GM04503 (cell line): ENCODE results near the gene TRMT2A.

Experiments used
- DNase-seq: peaks from one replicate; pipeline ENCODE4 v3.0.0-alpha.2; 2012; ENCODE audit warnings: low read depth

The TRMT2A gene

DNA sequence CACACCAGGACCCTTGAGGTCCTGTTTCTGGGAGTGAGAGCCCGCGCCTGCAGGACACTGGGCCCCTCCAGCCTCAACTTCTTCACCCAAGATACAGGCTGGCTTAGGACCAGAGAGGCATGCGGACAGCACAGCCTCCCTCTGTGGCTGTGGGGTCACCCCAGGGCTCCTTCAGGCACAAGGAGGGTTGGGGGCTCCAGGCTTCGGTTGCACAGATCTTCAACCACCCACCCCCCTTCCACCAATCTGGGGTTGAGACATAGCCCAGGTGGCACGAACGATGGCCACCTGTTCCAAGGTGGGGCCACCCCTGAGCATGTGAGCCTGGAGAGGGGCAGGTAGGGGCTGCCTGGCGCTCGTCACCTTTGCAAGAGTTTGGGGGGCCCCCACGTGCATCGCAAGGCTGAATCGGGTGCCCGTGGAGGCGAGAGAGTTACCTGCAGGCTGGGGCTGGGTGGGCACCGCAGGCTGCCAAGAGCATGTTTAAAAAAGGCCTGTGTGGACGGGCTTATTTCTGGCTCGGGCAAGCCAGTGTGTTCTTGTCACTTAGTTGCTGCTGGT, 15.7 kb upstream of the TRMT2A start:
- DNase-seq = no peak

DNA sequence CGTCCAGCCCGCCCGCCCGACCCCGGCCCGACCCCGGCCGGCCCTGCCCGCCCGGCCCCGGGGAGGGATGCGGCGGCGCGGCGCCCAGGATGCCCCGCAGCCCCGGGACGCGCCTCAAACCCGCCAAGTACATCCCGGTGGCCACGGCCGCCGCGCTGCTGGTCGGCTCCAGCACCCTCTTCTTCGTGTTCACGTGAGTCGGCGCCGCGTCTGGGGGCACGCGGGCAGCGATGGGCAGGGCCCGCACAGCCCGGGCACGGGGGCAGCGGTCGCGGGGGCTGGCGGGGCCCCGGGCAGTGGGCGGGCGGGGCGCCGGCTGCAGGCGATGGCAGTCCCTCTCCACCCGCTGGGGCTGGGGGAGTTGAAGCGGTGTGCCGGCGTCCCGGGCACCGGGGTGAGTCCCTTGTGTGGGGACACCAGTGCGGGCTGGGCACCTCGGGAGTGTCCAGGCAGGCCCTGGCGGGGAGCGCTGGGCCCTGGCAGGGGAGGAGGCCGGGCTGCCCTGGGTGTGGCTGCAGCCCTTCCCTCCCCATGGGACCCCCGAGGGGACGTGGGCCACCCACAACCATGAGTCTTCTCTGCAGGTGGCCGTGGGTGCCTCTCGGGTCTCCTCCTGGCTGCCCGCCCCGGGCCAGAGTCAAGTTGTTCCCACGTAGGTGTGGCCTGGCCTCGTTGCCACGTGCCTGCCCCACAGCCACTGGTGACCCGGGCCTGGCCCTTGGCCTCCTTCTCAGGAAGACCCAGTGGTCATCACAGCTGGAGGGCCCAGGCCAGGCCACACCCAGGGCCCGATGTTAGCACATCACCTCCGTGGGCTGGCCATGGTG, 15.0 kb upstream of the TRMT2A start:
- no peak for DNase-seq

DNA sequence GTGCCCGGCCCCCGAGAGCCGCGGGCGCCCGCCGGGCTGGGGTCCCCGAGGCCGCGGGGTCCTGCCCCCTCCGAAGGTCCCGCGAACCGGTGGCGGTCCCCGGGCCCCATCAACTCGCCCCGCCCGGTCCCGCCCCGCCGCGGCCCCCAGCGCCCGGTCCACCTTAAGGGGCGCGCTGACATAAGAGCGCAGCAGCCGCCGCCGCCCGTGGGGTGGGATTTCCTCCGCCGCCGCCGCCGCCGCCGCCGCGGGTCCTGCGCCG, 14.5 kb upstream of the TRMT2A start, which contains the start of gene ZDHHC8:
Gene ZDHHC8 (plus strand): TSS at position 208 of the 262 bp plus-strand sequence. CDS start 144 bp downstream, outside the sequence.
- no peak for DNase-seq

DNA sequence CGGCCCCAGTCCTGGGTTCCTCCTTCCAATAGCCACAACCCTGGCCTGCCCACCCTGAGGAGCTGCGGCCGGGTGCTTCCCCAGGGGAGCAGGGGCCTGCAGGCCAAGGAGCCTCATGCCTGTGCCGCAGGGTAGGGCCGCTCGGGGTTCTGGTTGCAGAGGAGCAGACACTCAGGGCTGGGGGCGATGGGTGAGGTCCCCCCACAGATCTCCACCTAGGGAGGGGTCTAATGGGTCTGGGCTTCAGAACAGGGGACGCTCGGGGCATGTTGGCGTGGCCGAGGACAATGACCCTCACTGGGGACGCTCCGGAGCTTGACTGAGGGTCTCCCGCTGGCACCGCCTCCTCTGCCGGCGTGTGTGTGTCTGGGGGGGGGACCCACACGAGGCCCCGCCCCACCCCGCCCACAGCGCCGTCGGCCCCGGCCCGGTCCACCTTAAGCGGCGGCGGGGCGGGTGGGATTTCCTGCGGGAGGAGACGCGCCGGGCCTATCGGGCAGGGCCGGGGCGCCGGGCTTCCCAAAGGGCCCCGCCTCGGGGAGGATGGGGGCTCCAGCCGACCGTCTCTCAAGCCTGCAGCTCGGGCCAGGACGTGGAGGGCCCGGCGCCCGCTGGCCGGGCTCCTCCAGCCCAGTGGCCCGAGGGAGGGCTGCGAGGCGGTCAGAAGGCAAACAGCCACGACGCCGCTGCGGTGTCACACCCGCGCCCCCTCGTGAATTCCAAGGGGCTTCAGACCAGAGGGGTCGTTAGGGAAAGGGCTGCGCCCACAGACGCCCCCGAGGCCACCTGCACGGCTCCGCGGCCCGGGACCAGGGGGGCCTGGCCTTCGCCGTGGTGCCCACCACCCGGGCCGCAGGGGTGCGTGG, 13.9 kb upstream of the TRMT2A start:
- DNase-seq = no peak

DNA sequence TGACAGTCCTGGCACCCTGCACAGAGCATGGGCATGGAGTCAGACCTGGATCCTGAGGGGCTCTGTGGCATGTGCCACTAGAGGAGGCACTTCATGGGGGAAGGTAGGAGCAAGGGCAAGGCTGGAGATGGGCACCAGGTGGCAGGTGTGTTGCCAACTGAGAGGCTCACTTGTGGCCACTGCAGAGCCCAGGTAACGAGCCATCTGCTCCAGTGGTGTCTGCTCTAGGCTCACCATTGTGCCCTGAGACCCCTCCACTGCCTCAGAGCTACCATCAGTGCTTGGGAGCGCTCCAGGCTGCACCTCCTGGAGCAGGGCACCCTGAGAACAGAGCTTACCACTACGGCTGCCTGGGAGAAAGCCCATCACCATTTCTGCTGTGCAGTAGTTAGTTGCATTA, 13.3 kb upstream of the TRMT2A start:
- DNase-seq = no peak

- no peak for DNase-seq
Measured at GRCh38 chr22:20129747-20130014, 12.7 kb upstream of the TRMT2A start.

DNA sequence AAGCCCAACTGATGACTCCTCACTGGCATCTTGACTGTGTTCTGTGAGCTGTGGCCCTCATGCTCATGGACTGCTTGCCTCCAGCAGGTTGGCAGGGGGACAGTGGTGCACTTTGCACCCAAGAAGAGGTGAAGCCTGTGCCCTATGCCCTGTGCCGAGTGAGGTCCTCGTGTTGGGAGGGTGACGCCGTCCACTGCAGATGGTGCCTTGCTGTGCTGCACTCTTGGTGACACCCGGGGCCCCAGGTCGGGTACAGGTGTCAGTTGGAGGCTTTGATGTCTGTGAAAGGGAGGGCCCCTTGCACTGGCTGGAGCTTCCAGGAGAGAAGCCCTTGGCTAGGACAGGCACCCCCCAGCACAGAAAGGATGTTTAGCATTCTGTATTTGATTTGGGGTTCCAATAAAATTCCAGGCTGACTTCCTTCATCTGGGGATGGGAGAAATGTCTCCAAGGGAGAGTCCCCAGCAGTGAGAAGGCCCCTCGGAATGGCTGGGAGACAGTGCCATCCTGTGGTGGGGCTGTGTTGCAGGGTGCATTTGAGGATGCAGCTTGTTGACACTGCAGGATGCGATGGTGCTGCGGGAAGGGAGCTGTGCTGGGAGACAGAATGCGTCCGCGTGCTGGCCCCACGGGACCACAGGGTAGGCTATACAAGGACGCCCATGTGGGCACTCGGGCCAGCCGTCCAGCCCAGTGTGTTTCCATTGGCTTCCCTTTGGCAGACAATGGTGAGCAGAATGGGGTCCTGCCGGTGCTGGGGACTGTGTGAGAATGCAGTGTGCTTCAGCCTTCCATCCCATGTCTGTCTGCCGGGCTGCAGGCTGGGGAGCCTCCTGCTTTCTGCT, 12.1 kb upstream of the TRMT2A start:
- DNase-seq = no peak

DNA sequence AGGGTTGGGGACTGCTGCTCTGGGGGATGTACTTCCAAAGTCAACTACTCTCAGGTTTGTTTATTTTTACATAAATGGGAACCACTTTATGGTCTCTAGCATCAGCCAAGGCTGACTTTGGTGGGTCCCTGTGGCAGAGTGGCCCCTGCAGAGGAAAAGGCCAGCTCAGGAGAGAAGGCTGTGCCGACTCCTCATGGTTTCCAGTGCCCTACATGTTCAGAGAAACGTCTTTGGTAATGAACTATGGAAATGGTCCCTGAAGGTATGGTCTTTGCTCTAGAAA, 11.5 kb upstream of the TRMT2A start:
- no peak for DNase-seq

GRCh38 chr22:20127869-20128618, 11.0 kb upstream of the TRMT2A start:
- DNase-seq = no peak

DNA sequence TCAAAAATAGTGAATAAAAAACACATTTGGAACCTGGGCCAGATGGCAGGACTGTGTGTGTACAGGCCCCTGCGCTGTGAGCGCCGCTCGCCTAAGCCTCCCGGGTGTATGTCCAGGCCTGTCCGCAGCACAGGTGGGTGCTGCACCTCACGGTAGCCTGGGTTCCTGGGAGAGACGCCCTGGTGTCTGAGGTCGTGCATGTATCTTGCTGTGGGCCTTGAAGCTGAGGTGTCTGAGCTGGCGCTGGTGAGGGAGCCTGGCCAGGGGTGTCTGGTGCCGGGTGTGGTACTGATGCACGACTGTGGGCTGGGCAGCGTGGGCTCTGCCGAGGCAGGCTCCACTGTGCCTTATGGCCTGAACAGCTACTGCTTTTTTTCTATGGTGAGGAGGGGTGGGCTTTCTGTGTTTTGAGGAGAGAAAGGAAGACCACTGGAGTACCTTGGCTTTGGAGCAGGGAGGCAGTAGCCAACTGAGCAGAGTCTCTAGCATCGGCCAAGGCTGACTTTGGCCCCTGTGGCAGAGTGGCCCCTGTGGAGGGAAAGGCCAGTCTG, 10.4 kb upstream of the TRMT2A start:
- no peak for DNase-seq

- no peak for DNase-seq
Measured at GRCh38 chr22:20126284-20127029, 9.4 kb upstream of the TRMT2A start.

DNA sequence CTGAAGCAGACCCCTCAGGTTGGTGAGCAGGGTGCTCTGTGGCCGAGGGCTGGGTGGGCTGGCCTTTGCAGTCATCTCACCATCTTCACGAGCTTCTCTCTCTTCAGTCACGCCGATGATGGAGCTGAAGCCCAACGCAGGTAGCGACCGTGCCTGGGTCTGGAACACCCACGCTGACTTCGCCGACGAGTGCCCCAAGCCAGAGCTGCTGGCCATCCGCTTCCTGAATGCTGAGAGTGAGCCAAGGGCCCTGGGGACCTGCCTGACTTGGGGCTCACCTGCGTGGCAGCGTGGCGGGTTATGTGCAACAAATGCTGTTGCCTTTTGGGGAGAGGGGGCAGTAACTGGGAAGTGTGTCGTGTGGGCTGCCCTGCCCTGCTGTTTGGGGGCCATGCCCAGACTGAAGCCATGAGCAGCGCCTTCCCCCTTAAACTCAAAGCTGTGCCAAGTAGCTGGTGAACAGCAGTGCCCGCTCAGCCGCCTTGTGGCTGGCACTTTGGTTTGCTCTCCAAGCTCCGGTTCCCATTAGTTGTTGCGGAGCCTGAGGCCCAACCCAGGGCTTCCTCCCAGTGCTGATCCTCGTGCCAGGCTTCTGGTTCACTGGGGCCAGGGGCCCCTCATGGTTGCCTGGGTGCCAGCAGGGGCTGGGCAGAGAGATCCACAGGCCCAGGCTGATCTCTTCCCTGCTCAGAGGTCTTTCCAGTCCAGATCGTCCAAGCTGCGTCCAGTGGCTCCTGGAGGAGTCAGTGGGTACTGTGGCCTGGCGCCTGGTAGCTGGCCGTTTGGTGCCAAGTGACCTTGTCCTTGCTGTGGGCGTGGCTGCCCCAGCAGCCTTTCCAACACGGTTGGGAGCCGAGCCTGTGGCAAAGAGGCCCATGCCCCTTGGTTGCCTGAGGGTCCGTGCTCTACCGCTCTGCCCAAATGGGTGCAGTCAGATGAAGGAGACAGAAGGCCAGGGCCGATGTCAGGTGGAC, 8.5 kb upstream of the TRMT2A start:
- no peak for DNase-seq

GRCh38 chr22:20124083-20124787, 7.2 kb upstream of the TRMT2A start:
- DNase-seq = no peak

DNA sequence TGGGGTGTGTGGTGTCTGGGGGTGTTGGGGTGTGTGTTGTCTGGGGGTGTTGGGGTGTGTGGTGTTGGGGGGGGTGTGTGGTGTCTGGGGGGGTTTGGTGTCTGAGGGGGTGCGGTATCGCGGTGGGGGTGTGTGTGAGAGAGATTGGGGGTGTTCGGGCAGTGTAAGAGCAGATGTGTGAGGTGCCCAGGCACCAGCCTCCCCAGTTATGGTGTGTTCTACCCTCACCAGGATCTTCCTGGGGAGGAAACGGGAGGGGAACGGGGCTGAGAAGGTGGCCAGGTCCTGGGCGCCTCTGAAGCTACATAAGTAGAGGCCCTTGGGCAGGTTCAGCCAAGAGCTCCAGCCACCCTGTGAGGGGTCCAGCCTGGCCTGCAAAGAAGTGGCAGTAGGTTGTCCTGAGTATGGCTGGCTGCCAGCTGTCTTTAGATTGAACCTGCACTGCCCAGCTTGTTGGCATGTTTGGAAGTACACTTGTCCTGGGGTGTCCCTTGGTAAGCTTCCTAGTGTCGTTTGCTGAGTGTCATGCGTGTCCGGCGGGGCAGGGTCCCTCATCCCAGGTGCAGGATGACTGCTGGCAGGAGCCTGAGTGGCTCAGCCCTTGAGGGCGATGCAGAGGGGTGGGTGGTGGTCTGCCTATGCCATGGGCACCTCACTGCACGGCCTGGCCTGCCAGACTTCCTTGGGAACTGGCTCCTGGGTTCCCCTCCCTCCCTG, 6.5 kb upstream of the TRMT2A start:
- no peak for DNase-seq

GRCh38 chr22:20121856-20122415, 4.9 kb upstream of the TRMT2A start:
- no peak for DNase-seq

- no peak for DNase-seq
Measured at GRCh38 chr22:20118300-20119020, 1.4 kb upstream of the TRMT2A start.

DNA sequence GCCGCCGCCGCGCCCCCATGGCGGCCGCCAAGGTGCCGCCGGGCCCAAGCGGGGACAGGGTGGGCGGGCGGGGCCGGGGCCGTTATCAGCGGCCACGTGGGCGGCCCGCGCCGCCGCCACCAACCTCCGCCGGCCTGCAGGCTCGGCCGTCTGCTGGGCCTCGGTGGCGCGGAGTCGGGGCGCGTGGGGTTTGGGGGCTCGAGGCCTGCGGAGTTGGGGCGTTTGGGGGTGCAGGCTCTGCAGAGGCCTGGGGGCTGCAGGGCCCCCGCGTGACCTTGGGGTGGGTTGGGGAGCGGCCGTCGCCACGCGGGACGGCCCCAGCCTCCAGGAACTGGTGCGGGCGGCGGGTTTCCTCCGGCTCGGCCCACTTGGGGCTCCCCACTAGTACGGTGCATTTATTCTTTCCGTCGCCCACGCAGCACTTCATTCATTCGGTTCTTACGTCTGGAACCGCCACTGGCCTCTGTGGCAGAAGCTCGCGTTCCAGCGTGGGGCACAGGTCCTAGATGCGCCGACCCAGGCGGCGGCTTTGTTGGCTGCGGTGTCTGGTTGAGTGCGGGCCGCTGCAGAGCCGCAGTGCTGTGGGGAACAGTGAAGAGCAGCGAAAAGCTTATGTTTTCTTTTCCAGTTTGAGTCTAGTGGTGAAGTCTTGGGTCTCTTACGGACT, 740 bp upstream of the TRMT2A start:
- no peak for DNase-seq
